Tibial artery (tissue), 4 donors: ENCODE measurements around the gene BCCIP.
A peak's percentile ranks its signal among the peaks of the same experiment; 100 is the strongest.

Experiments
- DNase-seq, 2 donors: peaks; one replicate each; pipeline ENCODE4 v3.0.0-alpha.2; 2019
- H3K27ac ChIP-seq, 2 donors: fragments of 200-600 bp; sonication (generic) in 1 of 2; 1 replicate in 1 of 2; 2 replicates in 1 of 2; pipeline ENCODE4 v1.5.1; 2018 to 2019; ENCODE audit warnings: mild to moderate bottlenecking in 1 of 2
- H3K27me3 ChIP-seq, 2 donors: fragments of 200-600 bp; sonication (generic) in 1 of 2; one replicate each; pipeline versions ENCODE4 v1.5.1 to v1.6.0; 2016 to 2019
- H3K36me3 ChIP-seq, 3 donors: fragments of 200-600 bp; sonication (generic) in 2 of 3; one replicate each; pipeline ENCODE4 v1.5.1; 2016 to 2019; ENCODE audit warnings: mild to moderate bottlenecking in 2 of 3
- H3K4me1 ChIP-seq, 4 donors: fragments of 200-600 bp; sonication (generic) in 2 of 4; 1 replicate in 3 of 4; 2 replicates in 1 of 4; pipeline ENCODE4 v1.5.1; 2016 to 2019
- H3K4me3 ChIP-seq, 2 donors: fragments of 200-600 bp; sonication (generic) in 1 of 2; 1 replicate in 1 of 2; 2 replicates in 1 of 2; pipeline ENCODE4 v1.5.1; 2018 to 2019; ENCODE audit warnings: mild to moderate bottlenecking in 2 of 2
- H3K9me3 ChIP-seq, 3 donors: fragments of 200-600 bp; sonication (generic) in 1 of 3; one replicate each; pipeline ENCODE4 v1.5.1; 2016 to 2019
- intact Hi-C: fragments of 100-400 bp; cut with DNase I; formaldehyde crosslinking; loops from one replicate; pipeline ENCODE4 v1.15.0; 2023; ENCODE audit warnings: low total_unique reads
- TF ChIP-seq, protein P1 (sequence below), 2 experiments: fragments of 200-600 bp in 1 of 2; fragments of 450-650 bp in 1 of 2; IDR thresholded peaks; one replicate each; pipeline ENCODE4 v1.5.1; 2017 to 2019; ENCODE audit warnings: antibody characterized with exemption in 2 of 2, mild to moderate bottlenecking in 1 of 2, moderate library complexity in 1 of 2

BCCIP gene

DNA sequence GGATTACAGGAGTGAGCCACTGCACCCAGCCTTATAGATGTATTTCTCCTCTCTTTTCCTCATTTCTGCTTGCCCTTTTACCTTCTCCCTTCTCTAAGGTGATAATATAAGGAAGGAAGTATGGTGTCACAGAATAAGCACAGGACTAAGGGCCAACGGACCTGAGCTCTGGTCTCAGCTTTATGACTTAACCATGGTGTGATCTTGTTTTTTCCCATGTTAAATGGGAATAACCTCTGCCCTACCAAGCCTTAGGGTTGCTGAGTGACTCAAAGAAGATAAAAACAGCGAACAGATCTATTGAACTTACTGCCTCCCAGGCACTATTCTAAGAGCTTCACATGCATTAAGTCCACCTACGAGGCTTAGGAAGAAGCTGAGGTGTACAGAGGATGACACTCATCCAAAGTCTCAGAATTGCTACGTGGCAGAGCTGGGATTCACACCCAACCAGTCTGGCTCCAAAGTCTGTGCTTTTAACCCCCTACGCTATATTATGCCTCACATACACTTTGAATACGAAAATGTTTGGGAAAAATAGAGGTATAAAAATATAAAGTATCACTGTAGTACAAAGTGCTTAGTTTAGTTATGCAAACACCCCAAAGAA is 5.9 kb upstream of the BCCIP start:
- no peaks in the 10 kb centered on the region for H3K27me3 ChIP-seq
- H3K9me3 ChIP-seq, result no peaks in the 10 kb centered on the region
- TF ChIP-seq, protein P1, sequence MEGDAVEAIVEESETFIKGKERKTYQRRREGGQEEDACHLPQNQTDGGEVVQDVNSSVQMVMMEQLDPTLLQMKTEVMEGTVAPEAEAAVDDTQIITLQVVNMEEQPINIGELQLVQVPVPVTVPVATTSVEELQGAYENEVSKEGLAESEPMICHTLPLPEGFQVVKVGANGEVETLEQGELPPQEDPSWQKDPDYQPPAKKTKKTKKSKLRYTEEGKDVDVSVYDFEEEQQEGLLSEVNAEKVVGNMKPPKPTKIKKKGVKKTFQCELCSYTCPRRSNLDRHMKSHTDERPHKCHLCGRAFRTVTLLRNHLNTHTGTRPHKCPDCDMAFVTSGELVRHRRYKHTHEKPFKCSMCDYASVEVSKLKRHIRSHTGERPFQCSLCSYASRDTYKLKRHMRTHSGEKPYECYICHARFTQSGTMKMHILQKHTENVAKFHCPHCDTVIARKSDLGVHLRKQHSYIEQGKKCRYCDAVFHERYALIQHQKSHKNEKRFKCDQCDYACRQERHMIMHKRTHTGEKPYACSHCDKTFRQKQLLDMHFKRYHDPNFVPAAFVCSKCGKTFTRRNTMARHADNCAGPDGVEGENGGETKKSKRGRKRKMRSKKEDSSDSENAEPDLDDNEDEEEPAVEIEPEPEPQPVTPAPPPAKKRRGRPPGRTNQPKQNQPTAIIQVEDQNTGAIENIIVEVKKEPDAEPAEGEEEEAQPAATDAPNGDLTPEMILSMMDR (IDR thresholded peaks at IDR 0.05), result no peak
- DNase-seq, result no peak
- intact Hi-C loops, result no loop called here
- peaks cover 18 to 32% (median 22%) of the 10 kb centered on the region in 3 donors for H3K36me3 ChIP-seq
- peaks cover 0 to 11% (median 6%) of the 10 kb centered on the region in 4 donors for H3K4me1 ChIP-seq
- H3K27ac ChIP-seq, result no peak overlapping the region
- no peak overlapping the region for H3K4me3 ChIP-seq

DNA sequence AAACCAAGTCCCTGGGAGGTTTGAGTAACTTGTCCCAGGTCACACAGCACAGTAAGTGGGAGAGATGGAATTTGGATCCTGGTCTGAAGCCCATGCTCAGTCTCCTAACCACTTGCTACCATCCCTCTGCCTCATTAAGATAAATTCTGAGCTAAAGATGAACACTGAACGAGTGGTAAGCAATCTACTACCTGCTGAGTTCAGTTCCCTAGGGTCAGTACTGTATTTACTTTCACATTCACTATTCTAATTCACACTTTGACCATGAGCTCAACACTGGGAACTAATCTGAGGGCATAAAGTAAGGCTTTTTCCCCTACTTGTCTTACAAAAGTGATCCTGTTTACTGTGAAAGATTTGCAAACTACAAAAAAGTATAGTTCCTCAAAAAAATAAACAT is 2.6 kb upstream of the BCCIP start:
- peaks cover 0 to 32% (median 21%) of the 10 kb centered on the region in 4 donors for H3K4me1 ChIP-seq
- H3K4me3 ChIP-seq, result no peak overlapping the region
- DNase-seq, result no peak
- no peak overlapping the region for H3K27ac ChIP-seq
- intact Hi-C loops, result loop anchor here (10.0 kb wide), 1 partner anchor 96 kb away; no protein-coding TSS in a partner anchor
- TF ChIP-seq, protein P1 (IDR thresholded peaks at IDR 0.05), result no peak
- no peaks in the 10 kb centered on the region for H3K9me3 ChIP-seq
- peaks cover 0 to 3% (median 0%) of the 10 kb centered on the region in 3 donors for H3K36me3 ChIP-seq
- no peaks in the 10 kb centered on the region for H3K27me3 ChIP-seq

DNA sequence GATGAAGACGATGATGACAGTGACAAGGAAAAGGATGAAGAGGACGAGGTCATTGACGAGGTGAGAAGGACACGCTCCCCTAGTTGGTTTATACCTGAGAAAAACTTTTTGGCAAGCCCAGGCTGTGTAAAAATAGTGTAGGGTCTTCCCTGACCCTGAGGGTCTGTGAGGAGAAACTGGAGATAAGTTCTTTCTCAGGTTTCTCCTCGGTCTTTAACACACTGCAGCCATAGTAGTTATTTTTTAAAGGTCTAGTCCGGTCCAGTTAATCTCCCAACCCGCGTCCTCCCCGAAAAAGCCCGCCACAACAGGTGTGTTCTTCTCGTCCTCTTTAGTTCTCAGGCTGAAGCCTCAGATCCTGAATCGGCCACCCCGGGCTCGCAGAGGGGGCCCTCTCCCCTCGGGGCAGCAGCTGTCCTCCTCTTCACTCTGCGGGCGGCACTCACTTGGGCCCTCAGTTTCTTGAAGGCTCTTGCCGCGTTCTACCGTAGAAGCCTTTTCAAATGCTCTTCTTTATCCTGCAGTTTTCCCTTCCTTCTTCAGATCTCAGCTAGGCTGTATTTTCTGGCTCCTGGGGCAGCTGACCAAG is 411 bp downstream of the BCCIP start:
- Histone ChIP-seq H3K4me1 (peaks cover 0 to 36% (median 24%) of the 10 kb centered on the region in 4 donors), H3K27me3 (no peaks in the 10 kb centered on the region), H3K9me3 (no peaks in the 10 kb centered on the region), H3K36me3 (peaks cover 7 to 24% (median 15%) of the 10 kb centered on the region in 3 donors), H3K4me3 (peak overlapping the region; percentile 77 to 90), H3K27ac (peak overlapping the region; percentile 76 to 85)
- intact Hi-C loops, result loop anchor here (10.0 kb wide), 1 partner anchor 99 kb away; no protein-coding TSS in a partner anchor
- TF ChIP-seq, protein P1 (IDR thresholded peaks at IDR 0.05), result no peak
- no peak for DNase-seq

DNA sequence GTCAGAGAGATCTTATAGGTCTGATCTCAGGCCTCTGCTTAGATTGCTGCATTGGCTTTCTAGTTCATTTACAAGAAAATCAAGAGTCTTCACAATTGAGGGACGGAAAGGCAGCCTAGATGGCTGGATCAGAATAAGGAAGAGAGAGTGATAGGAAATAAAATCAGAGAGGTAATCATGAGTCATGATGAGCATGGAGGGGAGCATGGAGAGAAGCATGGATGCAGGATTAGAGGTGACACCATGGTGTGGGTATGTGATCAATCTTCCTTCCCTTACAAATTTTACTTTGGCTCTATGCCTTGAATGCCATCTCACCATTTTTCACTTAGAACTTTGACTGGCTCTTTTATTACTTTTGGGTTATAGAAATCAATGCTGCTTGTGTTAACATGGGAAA is 1.4 kb downstream of the BCCIP start:
- Histone ChIP-seq H3K4me3 (peak overlapping the region; percentile 77 to 90), H3K4me1 (peaks cover 0 to 36% (median 24%) of the 10 kb centered on the region in 4 donors), H3K27me3 (no peaks in the 10 kb centered on the region), H3K36me3 (peaks cover 17 to 34% (median 22%) of the 10 kb centered on the region in 3 donors), H3K9me3 (no peaks in the 10 kb centered on the region), H3K27ac (no peak overlapping the region)
- intact Hi-C loops, result loop anchor here (10.0 kb wide), 1 partner anchor 100 kb away; no protein-coding TSS in a partner anchor
- TF ChIP-seq, protein P1 (IDR thresholded peaks at IDR 0.05), result no peak
- DNase-seq, result no peak

DNA sequence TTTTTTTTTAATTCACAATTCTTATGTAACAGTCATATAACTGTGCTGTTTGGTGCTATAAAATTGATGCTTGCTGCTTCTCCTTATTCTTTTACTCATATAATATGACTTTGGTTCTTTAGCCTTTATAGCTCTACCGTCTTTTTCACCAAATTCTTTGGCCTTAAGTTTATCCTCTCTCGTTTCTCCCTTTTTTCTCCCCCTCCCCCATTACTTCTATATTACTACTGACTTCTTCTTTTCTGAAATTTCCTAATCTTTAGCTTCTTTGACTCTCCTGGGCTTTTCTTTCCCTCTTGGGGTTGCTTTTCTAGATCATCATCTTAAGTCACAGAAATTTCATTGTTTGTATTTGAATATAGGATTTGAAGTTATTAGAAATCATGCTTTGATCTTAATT is 3.8 kb downstream of the BCCIP start:
- Histone ChIP-seq H3K27ac (no peak overlapping the region), H3K4me3 (no peak overlapping the region), H3K4me1 (peaks cover 0 to 29% (median 21%) of the 10 kb centered on the region in 4 donors), H3K36me3 (peaks cover 31 to 57% (median 40%) of the 10 kb centered on the region in 3 donors), H3K9me3 (no peaks in the 10 kb centered on the region), H3K27me3 (no peaks in the 10 kb centered on the region)
- intact Hi-C loops, result loop anchor here (10.0 kb wide), 1 partner anchor 102 kb away; no protein-coding TSS in a partner anchor
- no peak for DNase-seq
- TF ChIP-seq, protein P1 (IDR thresholded peaks at IDR 0.05), result no peak
